HL-60 (cell line): Measurements from ENCODE around the gene WDR5.

Experiments used
- GABPA ChIP-seq: IDR thresholded peaks from 2 replicates; pipeline ENCODE4 v1.6.1; 2012; ENCODE audit warnings: low read depth
- POLR2AphosphoS5 ChIP-seq: IDR thresholded peaks from 2 replicates; pipeline ENCODE4 v1.6.1; 2012; ENCODE audit warnings: low read depth
- SPI1 ChIP-seq: IDR thresholded peaks from 2 replicates; pipeline ENCODE4 v1.6.1; 2012; ENCODE audit warnings: low read depth, mild to moderate bottlenecking, borderline replicate concordance
- TF ChIP-seq, protein P1 (sequence below): IDR thresholded peaks from one replicate; pipeline ENCODE4 v1.5.1; 2011; ENCODE audit warnings: low read length, control low read depth, inconsistent platforms; ENCODE audit not compliant: insufficient read depth
- TF ChIP-seq, protein P2 (sequence below): IDR thresholded peaks from 2 replicates; pipeline ENCODE4 v1.6.1; 2012; ENCODE audit warnings: low read depth; ENCODE audit not compliant: insufficient replicate concordance

DNA sequence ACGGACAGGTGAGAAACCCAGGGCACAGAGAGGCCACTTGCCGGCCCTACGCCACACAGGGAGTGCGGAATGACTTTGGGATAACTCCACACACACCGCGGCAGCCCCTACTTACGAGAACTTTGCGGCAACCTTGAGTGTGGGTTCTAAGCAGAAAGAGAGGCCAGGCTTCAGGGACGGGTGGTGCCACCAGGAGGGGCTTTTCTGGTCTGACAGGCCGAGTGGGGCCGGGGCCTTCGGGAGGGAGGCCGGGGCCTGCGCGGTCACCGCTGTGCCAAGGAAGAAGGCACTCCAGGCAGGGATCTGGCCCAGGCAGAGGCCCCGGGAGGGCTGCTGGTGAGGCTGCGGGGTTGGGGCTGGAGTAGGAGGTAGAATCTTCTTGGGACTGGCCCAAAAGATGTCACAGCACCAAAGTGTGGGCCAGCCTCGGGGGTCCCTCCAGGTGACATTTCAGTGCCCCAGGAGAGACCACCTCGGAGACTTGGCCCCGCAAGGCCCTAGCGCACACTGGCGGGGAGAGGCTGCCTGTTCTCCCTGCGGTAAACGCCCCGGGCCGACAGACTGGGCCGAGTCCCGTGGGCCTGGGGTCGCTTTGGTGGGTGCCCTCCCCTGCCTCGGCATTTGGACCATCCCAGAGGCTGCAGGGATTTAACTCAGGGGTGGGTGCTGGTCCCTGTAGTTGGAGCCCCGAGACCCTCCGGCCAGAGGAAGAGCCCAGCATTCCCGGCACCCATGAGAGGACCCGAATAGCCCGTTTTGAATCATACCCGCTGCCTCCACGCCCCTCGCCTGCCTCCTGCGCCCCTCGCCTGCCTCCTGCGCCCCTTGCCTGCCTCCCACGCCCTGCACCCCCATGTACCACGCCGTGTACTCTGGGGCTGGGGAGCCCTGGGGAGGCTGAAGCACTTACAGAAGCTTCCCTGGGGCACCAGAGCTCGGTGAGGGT is 37.5 kb downstream of the WDR5 start:
- TF ChIP-seq, protein P1, sequence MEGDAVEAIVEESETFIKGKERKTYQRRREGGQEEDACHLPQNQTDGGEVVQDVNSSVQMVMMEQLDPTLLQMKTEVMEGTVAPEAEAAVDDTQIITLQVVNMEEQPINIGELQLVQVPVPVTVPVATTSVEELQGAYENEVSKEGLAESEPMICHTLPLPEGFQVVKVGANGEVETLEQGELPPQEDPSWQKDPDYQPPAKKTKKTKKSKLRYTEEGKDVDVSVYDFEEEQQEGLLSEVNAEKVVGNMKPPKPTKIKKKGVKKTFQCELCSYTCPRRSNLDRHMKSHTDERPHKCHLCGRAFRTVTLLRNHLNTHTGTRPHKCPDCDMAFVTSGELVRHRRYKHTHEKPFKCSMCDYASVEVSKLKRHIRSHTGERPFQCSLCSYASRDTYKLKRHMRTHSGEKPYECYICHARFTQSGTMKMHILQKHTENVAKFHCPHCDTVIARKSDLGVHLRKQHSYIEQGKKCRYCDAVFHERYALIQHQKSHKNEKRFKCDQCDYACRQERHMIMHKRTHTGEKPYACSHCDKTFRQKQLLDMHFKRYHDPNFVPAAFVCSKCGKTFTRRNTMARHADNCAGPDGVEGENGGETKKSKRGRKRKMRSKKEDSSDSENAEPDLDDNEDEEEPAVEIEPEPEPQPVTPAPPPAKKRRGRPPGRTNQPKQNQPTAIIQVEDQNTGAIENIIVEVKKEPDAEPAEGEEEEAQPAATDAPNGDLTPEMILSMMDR, result no peak
- TF ChIP-seq, protein P2, sequence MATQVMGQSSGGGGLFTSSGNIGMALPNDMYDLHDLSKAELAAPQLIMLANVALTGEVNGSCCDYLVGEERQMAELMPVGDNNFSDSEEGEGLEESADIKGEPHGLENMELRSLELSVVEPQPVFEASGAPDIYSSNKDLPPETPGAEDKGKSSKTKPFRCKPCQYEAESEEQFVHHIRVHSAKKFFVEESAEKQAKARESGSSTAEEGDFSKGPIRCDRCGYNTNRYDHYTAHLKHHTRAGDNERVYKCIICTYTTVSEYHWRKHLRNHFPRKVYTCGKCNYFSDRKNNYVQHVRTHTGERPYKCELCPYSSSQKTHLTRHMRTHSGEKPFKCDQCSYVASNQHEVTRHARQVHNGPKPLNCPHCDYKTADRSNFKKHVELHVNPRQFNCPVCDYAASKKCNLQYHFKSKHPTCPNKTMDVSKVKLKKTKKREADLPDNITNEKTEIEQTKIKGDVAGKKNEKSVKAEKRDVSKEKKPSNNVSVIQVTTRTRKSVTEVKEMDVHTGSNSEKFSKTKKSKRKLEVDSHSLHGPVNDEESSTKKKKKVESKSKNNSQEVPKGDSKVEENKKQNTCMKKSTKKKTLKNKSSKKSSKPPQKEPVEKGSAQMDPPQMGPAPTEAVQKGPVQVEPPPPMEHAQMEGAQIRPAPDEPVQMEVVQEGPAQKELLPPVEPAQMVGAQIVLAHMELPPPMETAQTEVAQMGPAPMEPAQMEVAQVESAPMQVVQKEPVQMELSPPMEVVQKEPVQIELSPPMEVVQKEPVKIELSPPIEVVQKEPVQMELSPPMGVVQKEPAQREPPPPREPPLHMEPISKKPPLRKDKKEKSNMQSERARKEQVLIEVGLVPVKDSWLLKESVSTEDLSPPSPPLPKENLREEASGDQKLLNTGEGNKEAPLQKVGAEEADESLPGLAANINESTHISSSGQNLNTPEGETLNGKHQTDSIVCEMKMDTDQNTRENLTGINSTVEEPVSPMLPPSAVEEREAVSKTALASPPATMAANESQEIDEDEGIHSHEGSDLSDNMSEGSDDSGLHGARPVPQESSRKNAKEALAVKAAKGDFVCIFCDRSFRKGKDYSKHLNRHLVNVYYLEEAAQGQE, result no peak
- TF ChIP-seq SPI1, result no peak
- no peak for TF ChIP-seq POLR2AphosphoS5
- TF ChIP-seq GABPA, result no peak
